Skeletal muscle cell (primary cell): ENCODE data around the gene IL27RA.

Experiments used
- DNase-seq: peaks from one replicate; pipeline ENCODE4 v3.0.0-alpha.2; 2010; ENCODE audit warnings: low read depth
- H3K4me3 ChIP-seq: 2 replicates; pipeline ENCODE4 v1.5.1; 2011; ENCODE audit warnings: low read depth, mild to moderate bottlenecking, control low read depth, low read length, moderate library complexity

The IL27RA gene

DNA sequence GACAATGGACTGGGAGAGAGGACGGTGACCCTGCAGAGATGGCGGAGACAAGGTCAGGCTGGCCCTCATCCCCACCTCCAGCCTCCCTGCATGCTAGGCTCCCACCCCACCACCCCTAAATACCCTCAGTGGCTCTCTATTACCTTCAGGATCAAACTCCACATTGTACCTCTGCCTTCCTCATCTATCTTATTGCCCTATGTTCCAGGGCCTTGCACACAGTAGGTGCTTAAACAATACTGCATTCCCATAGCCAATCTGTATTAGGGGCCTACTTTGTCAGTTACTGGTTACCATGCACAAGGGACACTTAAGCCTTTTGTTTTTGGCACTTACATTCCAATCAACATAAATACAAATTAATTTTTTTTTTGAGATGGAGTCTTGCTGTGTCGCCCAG, 23.8 kb downstream of the IL27RA start:
- no peak overlapping the region for H3K4me3 ChIP-seq
- no peak for DNase-seq

DNA sequence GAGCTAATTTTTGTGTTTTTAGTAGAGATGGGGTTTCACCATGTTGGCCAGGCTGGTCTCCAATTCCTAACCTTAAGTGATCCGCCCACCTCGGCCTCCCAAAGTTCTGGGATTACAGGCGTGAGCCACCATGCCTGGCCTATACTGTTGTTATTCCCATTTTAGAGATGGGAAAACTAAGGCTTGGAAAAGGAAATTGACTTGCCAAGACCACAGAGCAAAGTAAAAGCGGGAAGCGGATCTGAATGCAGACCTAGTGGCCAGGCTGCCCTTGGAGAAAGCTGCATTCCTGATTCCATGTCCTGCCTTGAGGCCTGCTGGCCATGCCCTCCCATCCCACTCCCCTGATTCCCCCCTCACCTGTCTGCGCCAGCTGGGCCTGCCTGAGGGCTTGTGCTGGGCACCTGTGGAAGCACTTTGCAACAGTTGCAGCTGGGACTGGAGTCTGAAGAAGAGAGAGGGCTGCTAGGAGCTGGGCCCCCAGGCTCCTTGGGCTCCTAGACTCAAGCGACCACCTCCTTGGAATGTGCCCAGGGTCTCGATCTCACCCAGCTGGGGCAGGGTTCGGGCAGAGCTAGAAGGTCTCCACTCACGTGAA, 24.6 kb downstream of the IL27RA start:
- DNase-seq: no peak
- no peak overlapping the region for H3K4me3 ChIP-seq

- no peak for DNase-seq
- H3K4me3 ChIP-seq: peak overlapping the region; percentile 43
These were observed 25.3 kb downstream of the IL27RA start for GRCh38 chr19:14056741-14057356.

GRCh38 chr19:14058182-14059092, 26.9 kb downstream of the IL27RA start:
- no peak for DNase-seq
- H3K4me3 ChIP-seq: no peak overlapping the region

GRCh38 chr19:14059093-14059480, 27.5 kb downstream of the IL27RA start:
- no peak overlapping the region for H3K4me3 ChIP-seq
- DNase-seq: no peak

GRCh38 chr19:14059652-14060155, 28.1 kb downstream of the IL27RA start:
- no peak for DNase-seq
- H3K4me3 ChIP-seq: no peak overlapping the region

DNA sequence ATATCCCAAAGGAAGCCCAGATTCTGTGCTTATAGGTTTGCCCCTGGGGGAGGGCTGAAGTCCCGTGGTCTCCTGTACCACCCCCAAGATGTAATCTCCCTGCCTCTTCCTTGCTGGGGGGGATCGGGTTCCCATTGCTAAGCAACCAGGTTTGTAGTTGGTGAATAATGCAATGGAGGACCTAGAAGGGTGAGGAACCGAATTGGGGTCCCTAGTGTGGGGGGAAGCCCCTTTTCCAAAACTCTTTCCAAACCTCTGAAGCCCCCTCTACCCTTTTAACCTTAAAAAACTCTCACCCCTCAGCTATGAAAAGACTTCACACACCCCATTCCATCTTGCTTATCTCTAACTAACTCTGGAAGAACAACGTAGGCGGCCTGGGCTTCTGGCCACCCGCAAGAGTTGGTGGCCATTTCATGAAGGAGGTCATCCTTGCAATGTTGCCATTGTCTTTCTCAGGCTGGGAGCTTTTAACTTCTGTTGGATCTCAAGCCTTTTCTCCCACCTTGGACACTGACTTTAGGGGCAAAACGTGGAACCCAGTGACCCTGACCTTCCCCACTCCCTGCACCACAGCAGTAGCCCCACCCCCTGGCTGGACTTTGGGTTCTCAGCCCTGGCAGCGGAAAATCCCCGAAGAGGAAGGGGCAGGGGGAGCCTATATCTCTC, 29.7 kb downstream of the IL27RA start:
- H3K4me3 ChIP-seq: no peak overlapping the region
- DNase-seq: no peak

DNA sequence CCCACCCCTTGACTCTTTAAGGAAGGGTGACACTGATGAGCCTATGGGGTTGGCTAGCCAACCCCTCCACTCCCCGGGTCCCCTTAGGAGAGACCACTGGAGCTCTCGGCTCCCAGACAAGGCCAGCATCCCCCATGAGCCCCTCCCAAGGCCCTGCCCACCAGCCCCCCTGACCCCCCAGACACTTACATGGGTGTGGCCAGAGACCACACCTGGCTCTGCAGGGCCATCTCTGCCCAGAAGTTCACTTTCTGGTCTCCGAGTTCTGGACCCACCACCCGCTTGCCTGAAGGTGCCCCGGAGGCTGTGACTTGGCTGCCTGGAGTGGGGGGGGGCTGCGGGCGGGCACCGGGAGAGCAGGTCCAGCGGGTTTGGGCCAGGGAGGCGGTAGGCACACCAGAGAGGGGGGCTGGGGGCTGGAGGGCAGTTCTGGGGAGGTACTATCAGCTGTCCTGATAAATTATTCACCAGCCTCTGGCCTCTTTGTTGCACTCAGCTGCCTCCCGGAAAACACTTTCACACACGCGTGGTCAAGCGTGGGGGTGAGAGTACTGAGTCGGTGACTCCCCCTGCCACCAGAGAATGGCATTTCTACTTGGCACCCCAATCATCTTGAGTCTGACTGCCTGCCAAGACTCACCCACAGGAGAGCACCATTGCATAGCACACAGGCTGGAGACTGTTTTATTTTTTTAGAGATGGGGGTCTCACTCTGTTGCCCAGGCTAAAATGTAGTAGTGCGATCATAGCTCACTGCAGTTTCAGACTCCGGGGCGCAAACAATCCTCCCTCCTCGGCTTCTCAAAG, 30.4 kb downstream of the IL27RA start, which contains the start of gene PALM3:
TSS of gene PALM3 (minus strand) at position 326 of the 807 bp plus-strand sequence. CDS start at position 230, 96 bp downstream.
- H3K4me3 ChIP-seq: no peak within 1 kb of the TSS
- DNase-seq: no peak

GRCh38 chr19:14062558-14062855, 30.9 kb downstream of the IL27RA start:
- DNase-seq: no peak
- no peak overlapping the region for H3K4me3 ChIP-seq

DNA sequence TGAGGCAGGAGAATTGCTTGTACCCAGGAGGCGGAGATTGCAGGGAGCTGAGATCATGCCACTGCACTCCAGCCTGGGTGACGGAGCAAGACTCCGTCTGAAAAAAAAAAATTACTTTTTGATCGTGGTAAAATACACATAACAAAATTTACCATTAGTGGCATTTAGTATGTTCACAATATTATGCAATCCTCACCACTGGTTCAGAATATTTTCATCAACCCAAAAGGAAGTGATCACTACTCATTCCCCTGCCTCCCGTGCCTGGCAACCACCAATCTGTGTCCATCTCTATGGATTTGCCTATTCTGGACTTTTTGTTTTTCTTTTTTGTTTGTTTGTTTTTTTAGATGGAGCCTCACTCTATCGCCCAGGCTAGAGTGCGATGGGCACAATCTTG, 31.5 kb downstream of the IL27RA start:
- H3K4me3 ChIP-seq: no peak overlapping the region
- DNase-seq: no peak

GRCh38 chr19:14066134-14066533, 34.6 kb downstream of the IL27RA start:
- no peak overlapping the region for H3K4me3 ChIP-seq
- DNase-seq: no peak

DNA sequence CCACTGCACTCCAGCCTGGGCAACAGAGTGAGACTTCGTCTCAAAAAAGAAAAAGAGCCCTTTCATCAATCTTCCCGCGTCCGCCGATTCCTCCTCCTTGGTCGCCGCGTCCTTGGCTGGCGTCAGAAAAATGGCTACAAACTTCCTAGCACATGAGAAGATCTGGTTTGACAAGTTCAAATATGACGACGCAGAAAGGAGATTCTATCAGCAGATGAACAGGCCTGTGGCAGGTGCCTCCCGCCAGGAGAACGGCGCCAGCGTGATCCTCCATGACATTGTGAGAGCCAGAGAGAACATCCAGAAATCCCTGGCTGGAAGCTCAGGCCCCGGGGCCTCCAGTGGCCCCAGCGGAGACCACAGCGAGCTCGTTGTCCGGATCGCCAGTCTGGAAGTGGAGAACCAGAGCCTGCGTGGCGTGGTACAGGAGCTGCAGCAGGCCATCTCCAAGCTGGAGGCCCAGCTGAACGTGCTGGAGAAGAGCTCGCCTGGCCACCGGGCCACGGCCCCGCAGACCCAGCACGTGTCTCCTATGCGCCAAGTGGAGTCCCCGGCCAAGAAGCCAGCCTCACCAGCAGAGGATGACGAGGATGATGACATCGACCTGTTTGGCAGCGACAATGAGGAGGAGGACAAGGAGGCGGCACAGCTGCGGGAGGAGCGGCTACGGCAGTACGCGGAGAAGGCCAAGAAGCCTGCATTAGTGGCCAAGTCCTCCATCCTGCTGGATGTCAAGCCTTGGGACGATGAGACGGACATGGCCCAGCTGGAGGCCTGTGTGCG, 38.9 kb downstream of the IL27RA start:
- H3K4me3 ChIP-seq: no peak overlapping the region
- no peak for DNase-seq

- H3K4me3 ChIP-seq: peak within 1 kb of the TSS; percentile 62
- DNase-seq: no peak
These were observed 41.1 kb downstream of the IL27RA start, which contains the start of gene MISP3 for GRCh38 chr19:14072535-14073260. Gene MISP3 (plus strand): TSS chr19:14072786. CDS start chr19:14073310, 524 bp downstream.

GRCh38 chr19:14073261-14073924, 41.8 kb downstream of the IL27RA start:
- H3K4me3 ChIP-seq: peak overlapping the region; percentile 62
- DNase-seq: no peak

DNA sequence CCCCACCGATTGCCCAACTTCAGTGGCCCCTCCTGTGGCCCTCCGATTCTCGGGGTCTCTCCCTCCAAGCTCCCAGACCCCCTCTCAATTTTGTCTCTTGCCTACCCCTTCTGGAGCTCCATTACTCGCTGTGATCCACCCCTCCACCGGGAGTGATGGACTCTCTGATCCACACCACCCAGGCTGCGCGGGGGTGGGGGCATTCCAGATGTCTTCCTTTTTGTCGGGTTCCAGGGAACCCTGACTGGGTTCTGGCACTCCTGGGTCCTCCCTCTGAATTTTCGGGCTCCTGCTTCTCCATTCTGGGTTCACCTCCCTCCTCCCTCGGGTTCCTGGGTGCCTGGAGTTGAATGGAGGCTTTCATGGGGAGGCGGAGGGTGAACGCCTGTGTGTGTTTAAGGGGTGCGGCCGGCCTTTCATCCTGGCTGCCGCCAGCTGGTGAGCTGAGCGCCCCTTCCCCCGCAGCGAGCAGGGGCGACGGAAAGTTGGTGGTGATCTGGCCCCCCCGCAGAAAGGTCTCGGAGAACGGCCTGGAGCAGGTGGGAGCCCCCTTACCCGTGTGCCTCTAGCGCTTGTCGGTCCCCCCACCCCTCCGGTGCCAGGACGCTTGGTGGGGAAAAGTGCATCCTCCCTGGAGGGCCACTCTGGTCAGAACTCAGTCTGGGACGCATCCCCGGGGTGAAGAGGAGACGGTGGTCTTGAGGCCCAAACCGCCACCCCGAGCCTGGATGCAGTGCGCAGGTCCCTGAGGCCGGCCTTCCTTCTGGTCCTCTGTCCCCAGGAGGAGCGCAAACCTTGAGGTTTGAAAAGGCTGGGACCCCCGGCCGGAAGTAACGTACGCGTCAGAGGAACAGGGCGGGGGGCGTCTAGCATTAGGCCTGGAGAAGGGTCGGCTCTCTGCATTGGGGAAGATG, 42.6 kb downstream of the IL27RA start:
- DNase-seq: no peak
- peak overlapping the region; percentile 62 for H3K4me3 ChIP-seq

DNA sequence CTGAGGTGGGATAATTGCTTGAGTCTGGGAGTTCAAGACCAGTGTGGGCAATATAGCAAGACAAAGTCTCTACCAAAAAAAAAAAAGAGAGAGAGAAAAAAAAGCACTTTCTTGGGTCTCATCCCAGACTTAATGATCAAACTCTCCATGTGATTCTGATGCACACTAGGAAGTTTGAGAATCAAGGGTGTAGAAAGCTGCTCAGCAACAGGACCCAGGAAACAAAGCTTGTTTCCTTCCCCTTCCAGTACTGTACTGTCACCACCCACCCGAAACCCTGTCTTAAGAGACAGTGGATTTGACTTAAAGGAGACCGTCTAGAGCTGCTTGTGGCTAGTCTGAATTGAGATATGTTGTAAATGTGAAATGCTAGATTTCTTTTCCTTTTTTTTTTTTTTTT, 46.8 kb downstream of the IL27RA start:
- no peak for DNase-seq
- no peak overlapping the region for H3K4me3 ChIP-seq
